ENCODE measurements around the gene RFX3. TPM values are rescaled to one million over a fixed set of nuclear protein-coding genes. Genes with fewer than 3 reads are reported as not detected.

The RFX3 gene
- total RNA-seq, 1 donor from 2014 or later, result 4.1 TPM

DNA sequence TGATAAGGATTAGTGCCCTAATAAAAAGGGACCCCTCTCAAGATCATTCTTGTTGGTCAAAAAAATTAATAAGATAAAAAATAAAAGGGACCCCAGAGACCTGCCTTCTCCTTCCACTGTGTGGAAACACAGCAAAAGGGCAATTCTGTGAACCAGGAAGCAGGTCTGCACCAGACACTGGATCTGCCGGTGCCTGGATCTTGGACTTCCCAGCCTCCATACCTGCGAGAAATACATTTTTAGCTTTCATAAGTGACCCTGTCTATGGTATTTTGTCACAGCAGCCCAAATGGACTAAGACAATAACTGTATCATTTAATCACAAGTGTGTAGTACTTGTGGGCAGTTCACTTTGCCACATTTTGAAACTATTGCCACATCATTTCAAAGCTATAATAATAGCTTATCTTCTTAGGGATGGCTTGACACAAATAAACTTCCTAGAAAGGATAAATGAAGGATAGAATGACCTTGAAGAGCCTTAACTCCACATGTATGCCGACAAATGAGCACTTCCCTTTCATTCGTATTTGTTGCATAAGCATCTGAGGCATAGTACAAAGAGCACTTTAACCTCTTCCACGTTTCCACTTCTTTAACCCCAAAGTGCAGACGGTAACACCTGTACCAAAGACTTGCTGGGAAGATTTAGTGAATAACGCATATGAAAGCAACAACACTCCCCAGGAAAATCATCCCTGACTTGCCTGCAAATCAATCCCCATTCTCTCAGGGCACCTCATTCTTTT is 336.5 kb downstream of the RFX3 start:
- DNase-seq (ENCODE audit: low spot score), result no peak
- intact Hi-C loops (cut with DNase I), result no loop called here

DNA sequence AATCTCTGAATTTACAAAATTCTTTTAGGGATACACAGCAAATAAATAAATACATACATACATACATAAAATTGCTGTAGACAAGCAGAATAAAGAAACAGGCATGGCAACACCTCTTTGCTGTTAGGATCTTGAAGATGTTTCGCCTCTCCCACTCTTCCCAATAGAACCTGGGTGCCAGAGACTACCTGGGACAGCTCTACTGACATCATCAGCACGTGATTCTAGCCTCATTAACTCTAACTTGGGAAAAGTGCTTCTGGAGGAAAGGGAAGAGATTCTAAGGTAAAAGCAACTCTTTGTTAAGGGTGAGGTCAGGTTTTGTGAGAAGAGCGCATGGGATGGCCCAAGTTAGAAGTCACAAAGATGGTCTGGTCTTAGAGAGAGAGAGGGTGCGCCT is 339.1 kb downstream of the RFX3 start:
- DNase-seq (ENCODE audit: low spot score), result no peak
- intact Hi-C loops (cut with DNase I), result no loop called here

DNA sequence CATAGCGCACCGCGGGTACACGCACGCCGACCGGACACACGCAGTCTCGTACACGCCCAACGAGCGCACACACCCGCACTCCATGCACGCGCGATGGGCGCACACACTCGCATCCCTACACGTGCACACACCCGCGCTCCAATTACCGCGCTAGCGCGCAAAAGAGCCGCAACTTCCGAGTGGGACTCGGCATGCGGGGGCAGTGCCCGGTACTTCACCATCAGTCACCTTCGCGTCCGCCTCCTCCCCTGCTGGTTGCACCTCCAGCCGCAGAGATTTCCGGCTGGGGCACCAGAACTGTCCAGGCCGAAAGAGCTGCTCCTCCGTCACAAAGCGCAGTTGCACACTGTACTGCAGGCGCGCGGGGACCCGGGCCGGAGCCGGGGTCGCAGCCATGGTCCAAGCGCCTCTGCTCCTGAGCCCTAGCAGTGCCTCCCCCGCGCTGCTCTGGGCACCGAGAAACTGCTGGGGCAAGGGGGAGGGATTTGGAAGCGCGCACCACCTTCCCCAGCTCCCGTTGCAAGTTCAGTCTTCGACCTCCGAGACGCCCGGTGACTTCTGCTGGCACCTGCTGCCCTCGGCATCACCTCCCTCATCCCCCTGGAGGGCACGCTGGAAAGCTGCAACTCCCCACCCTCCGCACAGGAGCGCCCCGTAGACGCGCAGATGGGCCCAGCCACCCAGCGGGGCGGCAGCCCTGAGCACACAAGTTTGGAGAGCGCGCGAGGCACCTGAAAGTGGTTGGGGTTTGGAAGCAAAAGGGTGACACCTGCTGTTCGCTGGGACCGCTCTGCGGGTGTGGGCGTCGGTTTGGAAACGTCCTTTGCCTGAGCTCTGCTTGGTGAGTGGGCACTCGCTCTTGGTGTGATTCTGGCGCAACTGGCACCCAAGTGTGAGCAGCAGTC is 344.5 kb downstream of the RFX3 start:
- no peak for DNase-seq (ENCODE audit: low spot score)
- intact Hi-C loops (cut with DNase I), result no loop called here

DNA sequence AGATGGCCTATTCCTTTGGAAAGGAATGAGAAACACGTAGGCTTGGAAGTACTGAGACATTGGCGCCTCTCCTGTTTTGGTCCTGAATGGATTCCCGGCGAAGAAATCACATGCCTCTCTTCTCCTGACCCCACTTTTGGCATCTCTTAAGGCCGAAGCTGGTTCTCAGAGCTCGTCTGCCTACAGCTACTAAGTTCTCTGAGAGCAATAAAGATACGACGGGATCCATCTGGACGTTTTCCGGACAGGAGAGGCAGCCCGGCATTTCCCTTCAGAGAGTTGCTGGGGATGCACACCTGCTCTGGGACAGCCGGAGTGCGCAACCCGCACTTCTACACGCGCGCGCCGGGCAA is 345.1 kb downstream of the RFX3 start:
- intact Hi-C loops (cut with DNase I), result no loop called here

GRCh38 chr9:3179711-3180110 is 346.1 kb downstream of the RFX3 start:
- intact Hi-C loops (cut with DNase I), result no loop called here
- DNase-seq (ENCODE audit: low spot score), result no peak

More for the DNA sequence above, 345.1 kb downstream of the RFX3 start:
- DNase-seq (ENCODE audit: low spot score), result no peak

- intact Hi-C loops (cut with DNase I), result no loop called here
- DNase-seq (ENCODE audit: low spot score), result no peak
These were observed 347.9 kb downstream of the RFX3 start for GRCh38 chr9:3177936-3178335.

GRCh38 chr9:3177146-3177761 is 348.5 kb downstream of the RFX3 start:
- no peak for DNase-seq (ENCODE audit: low spot score)
- intact Hi-C loops (cut with DNase I), result no loop called here

- intact Hi-C loops (cut with DNase I), result no loop called here
- DNase-seq (ENCODE audit: low spot score), result no peak
These were observed 352.4 kb downstream of the RFX3 start for GRCh38 chr9:3173374-3173773.

DNA sequence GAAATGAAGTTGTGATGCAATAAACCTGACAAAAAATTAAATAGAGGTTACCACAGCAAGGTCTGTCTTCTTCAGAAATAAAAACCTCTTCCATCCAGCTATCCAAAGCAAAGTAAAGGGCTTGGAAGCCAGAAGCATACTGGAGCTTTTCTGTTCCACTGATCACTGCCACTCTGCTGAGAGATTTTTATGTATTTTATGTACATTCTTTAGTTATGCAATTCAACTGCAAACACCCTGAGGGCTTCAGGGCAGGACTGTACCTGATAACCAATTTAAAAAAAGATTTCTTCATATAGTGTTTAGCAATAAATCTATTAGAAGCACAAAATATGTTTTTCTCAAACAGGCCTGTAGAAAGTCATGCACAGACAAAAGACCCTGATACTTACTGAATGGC is 355.0 kb downstream of the RFX3 start:
- no peak for DNase-seq (ENCODE audit: low spot score)
- intact Hi-C loops (cut with DNase I), result no loop called here

All from cardiac septum (tissue), 1 donor.